ENCODE measurements around the gene CLDN34. TPM values are rescaled to one million over a fixed set of nuclear protein-coding genes. Genes with fewer than 3 reads are reported as not detected.

The CLDN34 gene
- total RNA-seq (2022), result not detected in 2 replicates
- Bru-seq, nascent RNA, result not detected
- BruChase-seq, experiment 1, labeled RNA remaining after a 6-hour chase, result not detected
- BruChase-seq, experiment 2, labeled RNA remaining after a 2-hour chase, result not detected
- long read RNA-seq, result 0 reads

GRCh38 chrX:9966775-9967408 is at the start of gene CLDN34:
Gene CLDN34, plus strand, starts transcription at chrX:9967358. Its CDS starts 0 bp downstream, at chrX:9967358.
- Mint-ChIP-seq H3K4me1 (ENCODE audit: insufficient read depth, unreplicated experiment) (no peaks in the 10 kb centered on the region), H3K36me3 (ENCODE audit: insufficient read depth, unreplicated experiment) (no peaks in the 10 kb centered on the region), H3K27ac (ENCODE audit: low read depth, unreplicated experiment) (no peak within 1 kb of the TSS), H3K9me3 (ENCODE audit: unreplicated experiment) (peaks cover 7% of the 10 kb centered on the region), H3K4me3 (ENCODE audit: unreplicated experiment) (no peak within 1 kb of the TSS), H3K27me3 (ENCODE audit: insufficient read depth, unreplicated experiment) (peaks cover 31% of the 10 kb centered on the region)
- POLR2A ChIA-PET, result no interaction called here
- intact Hi-C loops (cut with micrococcal nuclease), result no loop called here
- CTCF ChIA-PET, result interaction anchor here (0.5 to 0.6 kb wide), 2 partner anchors 17 to 172 kb away, joined by 3 to 4 read pairs; no protein-coding TSS in a partner anchor
- TF ChIP-seq CTCF (IDR thresholded peaks at IDR 0.05; ENCODE audit: unreplicated experiment), result no peak
- no peak for DNase-seq (ENCODE audit: unreplicated experiment)
- BruUV-seq (replicated peaks), result no TSS peak

- no peaks in the 10 kb centered on the region for H3K9me3 Mint-ChIP-seq (ENCODE audit: unreplicated experiment)
- ChIA-PET POLR2A (interaction anchor here (0.6 kb wide), 1 partner anchor 38 kb away, joined by 3 read pairs; no protein-coding TSS in a partner anchor), CTCF (no interaction called here)
- H3K36me3 Mint-ChIP-seq (ENCODE audit: insufficient read depth, unreplicated experiment), result no peaks in the 10 kb centered on the region
- no peak overlapping the region for H3K27ac Mint-ChIP-seq (ENCODE audit: low read depth, unreplicated experiment)
- H3K4me1 Mint-ChIP-seq (ENCODE audit: insufficient read depth, unreplicated experiment), result no peaks in the 10 kb centered on the region
- H3K4me3 Mint-ChIP-seq (ENCODE audit: unreplicated experiment), result no peak overlapping the region
- DNase-seq (ENCODE audit: unreplicated experiment), result no peak
- BruUV-seq (replicated peaks), result no TSS peak
- no peak for TF ChIP-seq CTCF (IDR thresholded peaks at IDR 0.05; ENCODE audit: unreplicated experiment)
- H3K27me3 Mint-ChIP-seq (ENCODE audit: insufficient read depth, unreplicated experiment), result no peaks in the 10 kb centered on the region
- intact Hi-C loops (cut with micrococcal nuclease), result no loop called here
These were observed 49.3 kb upstream of the CLDN34 start for GRCh38 chrX:9917861-9918260.

GRCh38 chrX:9919632-9920172 is 47.5 kb upstream of the CLDN34 start:
- H3K27me3 Mint-ChIP-seq (ENCODE audit: insufficient read depth, unreplicated experiment), result no peaks in the 10 kb centered on the region
- intact Hi-C loops (cut with micrococcal nuclease), result no loop called here
- BruUV-seq (replicated peaks), result no TSS peak
- no peak for DNase-seq (ENCODE audit: unreplicated experiment)
- no peak for TF ChIP-seq CTCF (IDR thresholded peaks at IDR 0.05; ENCODE audit: unreplicated experiment)
- H3K4me3 Mint-ChIP-seq (ENCODE audit: unreplicated experiment), result no peak overlapping the region
- CTCF ChIA-PET, result no interaction called here
- no peaks in the 10 kb centered on the region for H3K36me3 Mint-ChIP-seq (ENCODE audit: insufficient read depth, unreplicated experiment)
- no peaks in the 10 kb centered on the region for H3K9me3 Mint-ChIP-seq (ENCODE audit: unreplicated experiment)
- no peaks in the 10 kb centered on the region for H3K4me1 Mint-ChIP-seq (ENCODE audit: insufficient read depth, unreplicated experiment)
- no peak overlapping the region for H3K27ac Mint-ChIP-seq (ENCODE audit: low read depth, unreplicated experiment)
- POLR2A ChIA-PET, result interaction anchor here (0.6 kb wide), 1 partner anchor 266 kb away, joined by 3 read pairs; no protein-coding TSS in a partner anchor

- no peak for TF ChIP-seq CTCF (IDR thresholded peaks at IDR 0.05; ENCODE audit: unreplicated experiment)
- no TSS peak for BruUV-seq (replicated peaks)
- no peak for DNase-seq (ENCODE audit: unreplicated experiment)
- no peaks in the 10 kb centered on the region for H3K4me1 Mint-ChIP-seq (ENCODE audit: insufficient read depth, unreplicated experiment)
- H3K4me3 Mint-ChIP-seq (ENCODE audit: unreplicated experiment), result no peak overlapping the region
- intact Hi-C loops (cut with micrococcal nuclease), result no loop called here
- H3K27ac Mint-ChIP-seq (ENCODE audit: low read depth, unreplicated experiment), result no peak overlapping the region
- H3K9me3 Mint-ChIP-seq (ENCODE audit: unreplicated experiment), result no peaks in the 10 kb centered on the region
- CTCF ChIA-PET, result no interaction called here
- no peaks in the 10 kb centered on the region for H3K36me3 Mint-ChIP-seq (ENCODE audit: insufficient read depth, unreplicated experiment)
- POLR2A ChIA-PET, result no interaction called here
- H3K27me3 Mint-ChIP-seq (ENCODE audit: insufficient read depth, unreplicated experiment), result no peaks in the 10 kb centered on the region
These were observed 45.8 kb upstream of the CLDN34 start for GRCh38 chrX:9921407-9921806.

Data from MCF 10A (cell line).